Endodermal cell (in vitro differentiated cells): ENCODE measurements around the gene SPAG4. TPM values are rescaled to one million over a fixed set of nuclear protein-coding genes. Genes with fewer than 3 reads are reported as not detected.

ENCODE experiments used
- DNase-seq: peaks from one replicate; pipeline ENCODE4 v3.0.0-alpha.2; 2017
- H3K27ac ChIP-seq: 2 replicates; pipeline ENCODE4 v1.5.1; 2013; ENCODE audit warnings: mild to moderate bottlenecking, low read depth, low read length, moderate library complexity
- H3K27me3 ChIP-seq: 2 replicates; pipeline ENCODE4 v1.6.1; 2013; ENCODE audit warnings: mild to moderate bottlenecking, low read length, moderate library complexity; ENCODE audit not compliant: insufficient read depth, control insufficient read depth, poor library complexity, severe bottlenecking
- H3K36me3 ChIP-seq: 2 replicates; pipeline ENCODE4 v1.7.0; 2013; ENCODE audit warnings: mild to moderate bottlenecking, low read length, moderate library complexity; ENCODE audit not compliant: control insufficient read depth, insufficient read depth
- H3K4me1 ChIP-seq: one replicate; pipeline ENCODE4 v1.7.0; 2013; ENCODE audit warnings: low read length; ENCODE audit not compliant: control insufficient read depth, insufficient read depth
- H3K4me3 ChIP-seq: 2 replicates; pipeline ENCODE4 v1.5.1; 2013; ENCODE audit warnings: mild to moderate bottlenecking, low read length, moderate library complexity
- H3K9ac ChIP-seq: 2 replicates; pipeline ENCODE4 v1.6.1; 2013; ENCODE audit warnings: mild to moderate bottlenecking, low read length, moderate library complexity; ENCODE audit not compliant: poor library complexity, severe bottlenecking; ENCODE audit errors: extremely low read depth
- H3K9me3 ChIP-seq: 2 replicates; pipeline ENCODE4 v1.6.1; 2013; ENCODE audit warnings: mild to moderate bottlenecking, low read length, moderate library complexity; ENCODE audit not compliant: control insufficient read depth
- H3K27ac Mint-ChIP-seq: 2 replicates; pipeline ENCODE4 v1.8.0; 2020; ENCODE audit warnings: mixed read lengths
- H3K27me3 Mint-ChIP-seq: 2 replicates; pipeline ENCODE4 v1.8.0; 2021; ENCODE audit warnings: mild to moderate bottlenecking, mixed read lengths; ENCODE audit not compliant: insufficient read depth
- H3K36me3 Mint-ChIP-seq: 2 replicates; pipeline ENCODE4 v1.8.0; 2020; ENCODE audit warnings: low read depth, mixed read lengths
- H3K4me1 Mint-ChIP-seq: 2 replicates; pipeline ENCODE4 v1.8.0; 2020; ENCODE audit warnings: mixed read lengths
- H3K4me3 Mint-ChIP-seq: 2 replicates; pipeline ENCODE4 v1.8.0; 2020; ENCODE audit warnings: mild to moderate bottlenecking, moderate library complexity, mixed read lengths
- H3K9me3 Mint-ChIP-seq: 2 replicates; pipeline ENCODE4 v1.8.0; 2020; ENCODE audit warnings: mild to moderate bottlenecking, mixed read lengths
- WGBS, 2 experiments: methylation state at CpG; one replicate each; pipeline versions ENCODE4 v1.1.5 to v1.1.7; 2013; ENCODE audit warnings: missing lambda C conversion rate in 2 of 2, mixed read lengths in 1 of 2; ENCODE audit not compliant: insufficient coverage in 1 of 2, insufficient read length in 1 of 2; 5-methylcytosine and 5-hydroxymethylcytosine counted together
- total RNA-seq, 2 donors: library from RNA; stranded (reverse); fragmentation: NEBNext Ultra II Directional in 1 of 2; extraction: Animal tissue kit (Norgen Biotek cat#: 25700) in 1 of 2; gene quantifications; 2 replicates in 1 of 2; 3 replicates in 1 of 2; pipeline ENCODE4 v1.2.1, GENCODE V29; 2021
- TF ChIP-seq, protein P1 (sequence below): fragments of 200-600 bp; sonication (generic); conservative IDR thresholded peaks from 2 replicates; pipeline ENCODE4 v1.5.0; 2021; ENCODE audit warnings: antibody characterized with exemption, mild to moderate bottlenecking

Gene SPAG4
- total RNA-seq, 2 donors from 2014 or later = 1.7 to 3.5 TPM

DNA sequence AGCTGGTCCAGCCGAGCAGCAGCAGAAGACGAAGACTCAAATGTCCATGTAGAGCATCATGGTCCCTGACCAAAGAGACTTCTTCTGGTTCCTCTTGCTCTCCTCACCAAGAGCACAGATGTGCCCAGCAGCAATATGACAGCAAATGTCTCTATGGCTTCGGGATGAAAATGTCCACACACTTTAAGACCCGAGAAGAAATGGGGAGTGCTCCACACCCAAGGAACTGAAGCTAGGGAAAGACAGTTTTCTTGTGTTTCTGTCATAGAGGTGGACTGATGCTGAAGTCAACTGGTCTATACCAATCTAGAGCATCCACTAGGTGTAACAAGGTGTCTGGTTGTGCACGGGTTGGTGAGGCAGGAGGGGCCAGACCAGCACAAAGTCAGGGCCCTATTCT is 53.6 kb downstream of the SPAG4 start:
- Histone ChIP-seq H3K9ac (no peak overlapping the region), H3K36me3 (peaks cover 16% of the 10 kb centered on the region), H3K4me3 (no peak overlapping the region), H3K9me3 (no peaks in the 10 kb centered on the region), H3K27ac (no peak overlapping the region), H3K27me3 (no peaks in the 10 kb centered on the region), H3K4me1 (no peaks in the 10 kb centered on the region)
- WGBS, 2 experiments = 93 to 96% methylated on average over 4 to 5 of the region's 5 CpGs
- Mint-ChIP-seq H3K9me3 (no peaks in the 10 kb centered on the region), H3K27ac (no peak overlapping the region), H3K4me3 (no peak overlapping the region), H3K4me1 (peaks cover 2% of the 10 kb centered on the region), H3K36me3 (peaks cover 31% of the 10 kb centered on the region), H3K27me3 (no peaks in the 10 kb centered on the region)
- TF ChIP-seq, protein P1, sequence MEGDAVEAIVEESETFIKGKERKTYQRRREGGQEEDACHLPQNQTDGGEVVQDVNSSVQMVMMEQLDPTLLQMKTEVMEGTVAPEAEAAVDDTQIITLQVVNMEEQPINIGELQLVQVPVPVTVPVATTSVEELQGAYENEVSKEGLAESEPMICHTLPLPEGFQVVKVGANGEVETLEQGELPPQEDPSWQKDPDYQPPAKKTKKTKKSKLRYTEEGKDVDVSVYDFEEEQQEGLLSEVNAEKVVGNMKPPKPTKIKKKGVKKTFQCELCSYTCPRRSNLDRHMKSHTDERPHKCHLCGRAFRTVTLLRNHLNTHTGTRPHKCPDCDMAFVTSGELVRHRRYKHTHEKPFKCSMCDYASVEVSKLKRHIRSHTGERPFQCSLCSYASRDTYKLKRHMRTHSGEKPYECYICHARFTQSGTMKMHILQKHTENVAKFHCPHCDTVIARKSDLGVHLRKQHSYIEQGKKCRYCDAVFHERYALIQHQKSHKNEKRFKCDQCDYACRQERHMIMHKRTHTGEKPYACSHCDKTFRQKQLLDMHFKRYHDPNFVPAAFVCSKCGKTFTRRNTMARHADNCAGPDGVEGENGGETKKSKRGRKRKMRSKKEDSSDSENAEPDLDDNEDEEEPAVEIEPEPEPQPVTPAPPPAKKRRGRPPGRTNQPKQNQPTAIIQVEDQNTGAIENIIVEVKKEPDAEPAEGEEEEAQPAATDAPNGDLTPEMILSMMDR = no peak
- no peak for DNase-seq

GRCh38 chr20:35669681-35670080 is 54.1 kb downstream of the SPAG4 start:
- peaks cover 31% of the 10 kb centered on the region for H3K36me3 Mint-ChIP-seq
- no peaks in the 10 kb centered on the region for H3K27me3 Mint-ChIP-seq
- no peaks in the 10 kb centered on the region for H3K9me3 Mint-ChIP-seq
- DNase-seq = no peak
- Histone ChIP-seq H3K27ac (no peak overlapping the region), H3K9me3 (no peaks in the 10 kb centered on the region), H3K9ac (no peak overlapping the region), H3K27me3 (no peaks in the 10 kb centered on the region), H3K4me3 (no peak overlapping the region), H3K4me1 (no peaks in the 10 kb centered on the region), H3K36me3 (peaks cover 16% of the 10 kb centered on the region)
- H3K4me1 Mint-ChIP-seq = peaks cover 2% of the 10 kb centered on the region
- WGBS, 2 experiments = 86 to 100% methylated on average over 1 of the region's 1 CpG
- H3K4me3 Mint-ChIP-seq = no peak overlapping the region
- TF ChIP-seq, protein P1 = no peak
- no peak overlapping the region for H3K27ac Mint-ChIP-seq

Other genes starting within 250 kb of the SPAG4 start
- gene UQCC1, start 203.9 kb upstream of the SPAG4 start, total RNA-seq = 10 to 100 TPM; 55.1 to 68.7 TPM
- gene GDF5, start 177.6 kb upstream of the SPAG4 start, total RNA-seq = not detected
- 10 to 100 TPM; 29.8 to 46.5 TPM for gene CEP250, start 160.2 kb upstream of the SPAG4 start, total RNA-seq
- gene C20orf173, start 86.2 kb upstream of the SPAG4 start, total RNA-seq = not detected
- 100 to 1,000 TPM; 217 to 230 TPM for gene ERGIC3, start 73.8 kb upstream of the SPAG4 start, total RNA-seq
- gene CPNE1, start 49.1 kb downstream of the SPAG4 start, total RNA-seq = 100 to 1,000 TPM; 238 to 441 TPM
- gene RBM12, start 49.1 kb downstream of the SPAG4 start, total RNA-seq = 100 to 1,000 TPM; 106 to 158 TPM
- 10 to 100 TPM; 17.0 to 30.9 TPM for gene NFS1, start 83.5 kb downstream of the SPAG4 start, total RNA-seq
- gene ROMO1, start 83.6 kb downstream of the SPAG4 start, total RNA-seq = 100 to 1,000 TPM; 194 to 243 TPM
- 100 to 1,000 TPM; 276 to 332 TPM for gene RBM39, start 126.4 kb downstream of the SPAG4 start, total RNA-seq
- gene PHF20, start 156.2 kb downstream of the SPAG4 start, total RNA-seq = 10 to 100 TPM; 68.1 to 78.8 TPM